Measurements from ENCODE around the gene ZNF407.

DNA sequence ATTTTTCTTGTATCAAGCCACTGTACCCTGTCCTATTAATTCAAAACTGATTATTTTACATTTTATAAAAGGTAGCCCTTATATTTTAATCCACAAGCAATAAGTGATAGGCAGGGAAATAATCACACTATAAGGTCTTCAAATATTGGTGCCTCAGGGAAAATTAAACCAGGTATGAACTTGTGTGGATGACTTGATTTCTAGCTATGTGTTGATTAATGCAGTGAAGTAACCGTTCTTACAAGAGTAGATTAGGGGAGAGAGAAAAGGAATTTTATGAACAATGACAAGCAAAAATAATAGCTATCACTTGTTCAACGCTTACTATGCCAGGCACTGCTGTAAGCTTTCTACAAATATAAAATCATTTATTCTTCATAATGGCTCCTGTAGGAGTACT lies 411.6 kb downstream of the ZNF407 start:
- TF ChIP-seq, protein P1, sequence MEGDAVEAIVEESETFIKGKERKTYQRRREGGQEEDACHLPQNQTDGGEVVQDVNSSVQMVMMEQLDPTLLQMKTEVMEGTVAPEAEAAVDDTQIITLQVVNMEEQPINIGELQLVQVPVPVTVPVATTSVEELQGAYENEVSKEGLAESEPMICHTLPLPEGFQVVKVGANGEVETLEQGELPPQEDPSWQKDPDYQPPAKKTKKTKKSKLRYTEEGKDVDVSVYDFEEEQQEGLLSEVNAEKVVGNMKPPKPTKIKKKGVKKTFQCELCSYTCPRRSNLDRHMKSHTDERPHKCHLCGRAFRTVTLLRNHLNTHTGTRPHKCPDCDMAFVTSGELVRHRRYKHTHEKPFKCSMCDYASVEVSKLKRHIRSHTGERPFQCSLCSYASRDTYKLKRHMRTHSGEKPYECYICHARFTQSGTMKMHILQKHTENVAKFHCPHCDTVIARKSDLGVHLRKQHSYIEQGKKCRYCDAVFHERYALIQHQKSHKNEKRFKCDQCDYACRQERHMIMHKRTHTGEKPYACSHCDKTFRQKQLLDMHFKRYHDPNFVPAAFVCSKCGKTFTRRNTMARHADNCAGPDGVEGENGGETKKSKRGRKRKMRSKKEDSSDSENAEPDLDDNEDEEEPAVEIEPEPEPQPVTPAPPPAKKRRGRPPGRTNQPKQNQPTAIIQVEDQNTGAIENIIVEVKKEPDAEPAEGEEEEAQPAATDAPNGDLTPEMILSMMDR (IDR thresholded peaks at IDR 0.05; ENCODE audit: low read length) = no peak
- TF ChIP-seq EZH2 (optimal IDR thresholded peaks at IDR 0.05; ENCODE audit: low read depth, low read length) = no peak
- no peak for TF ChIP-seq EZH2phosphoT487 (IDR thresholded peaks at IDR 0.05; ENCODE audit: low read length)

Data from MM.1S (cell line).